HG02870 (cell line): Measurements from ENCODE around the gene RAB10.
"Not testable (repeated sequence)": the region's sequence is repeated elsewhere in the genome, so short reads cannot be mapped to it uniquely, and the experiment has no call there.

Experiments used
- ATAC-seq: cut with Tn5 transposase; IDR thresholded peaks from one replicate; pipeline ENCODE4 v1.9.1; 2021; ENCODE audit warnings: mild to moderate bottlenecking, moderate library complexity; ENCODE audit not compliant: unreplicated experiment

Gene RAB10

DNA sequence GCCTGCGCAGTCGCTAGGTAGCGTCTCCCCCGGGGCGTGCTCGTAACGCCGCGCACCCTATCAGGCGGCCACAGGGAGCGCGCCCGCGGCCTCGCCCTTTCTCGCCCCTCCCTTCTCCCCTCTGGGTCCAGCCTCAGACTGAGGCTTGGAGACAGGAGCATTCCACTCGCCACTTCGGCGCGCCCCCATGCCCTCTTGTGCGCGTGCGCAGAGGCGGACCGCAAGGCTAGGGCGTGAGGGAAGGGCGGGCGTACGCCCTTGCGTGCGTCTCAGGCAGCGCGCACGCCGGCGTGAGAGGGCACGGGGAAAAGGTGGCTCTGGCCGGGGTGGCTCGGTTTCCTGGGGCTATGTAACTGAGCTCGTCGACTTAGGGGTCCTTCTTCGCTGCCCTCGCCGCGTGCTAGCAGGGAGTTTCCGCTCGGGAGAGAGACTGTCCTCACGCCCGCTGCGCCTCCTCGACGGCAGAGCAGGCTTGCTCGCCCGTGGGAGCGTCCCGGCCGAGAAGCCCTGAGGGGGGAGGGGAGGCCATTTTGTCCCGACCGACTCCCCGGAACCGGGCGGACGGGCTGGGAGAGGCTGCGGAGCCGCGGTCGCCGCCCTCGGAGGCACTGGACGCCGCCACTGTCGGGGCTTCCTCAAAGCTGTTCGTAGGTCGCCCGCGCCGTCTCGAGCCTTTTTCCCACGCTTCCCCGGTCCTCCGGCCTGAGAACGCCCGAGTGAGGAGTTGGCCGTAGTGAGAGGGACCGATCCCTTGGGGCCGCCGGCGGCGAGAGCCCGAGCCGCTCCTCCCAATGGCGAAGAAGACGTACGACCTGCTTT, at the start of gene RAB10:
Gene RAB10 (plus strand): TSS at position 267 of the 819 bp plus-strand sequence. CDS start 525 bp downstream, at position 792.
- peak; percentile 89 for ATAC-seq

DNA sequence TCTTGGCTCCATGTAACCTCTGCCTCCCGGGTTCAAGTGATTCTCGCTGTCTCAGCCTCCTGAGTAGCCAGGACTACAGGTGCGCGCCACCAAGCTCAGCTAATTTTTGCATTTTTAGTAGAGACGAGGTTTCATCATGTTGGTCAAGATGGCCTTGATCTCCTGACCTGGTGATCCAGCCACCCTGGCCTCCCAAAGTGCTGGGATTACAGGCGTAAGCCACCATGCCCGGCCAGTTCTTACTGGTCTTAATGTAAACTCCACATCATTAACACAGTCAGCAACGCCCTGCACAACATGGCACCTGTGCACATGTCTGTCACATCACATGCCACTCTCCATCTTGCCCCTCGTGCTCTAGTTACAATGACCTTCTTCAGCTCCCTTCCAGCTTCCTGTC, 45.8 kb upstream of the RAB10 start:
- no peak for ATAC-seq

DNA sequence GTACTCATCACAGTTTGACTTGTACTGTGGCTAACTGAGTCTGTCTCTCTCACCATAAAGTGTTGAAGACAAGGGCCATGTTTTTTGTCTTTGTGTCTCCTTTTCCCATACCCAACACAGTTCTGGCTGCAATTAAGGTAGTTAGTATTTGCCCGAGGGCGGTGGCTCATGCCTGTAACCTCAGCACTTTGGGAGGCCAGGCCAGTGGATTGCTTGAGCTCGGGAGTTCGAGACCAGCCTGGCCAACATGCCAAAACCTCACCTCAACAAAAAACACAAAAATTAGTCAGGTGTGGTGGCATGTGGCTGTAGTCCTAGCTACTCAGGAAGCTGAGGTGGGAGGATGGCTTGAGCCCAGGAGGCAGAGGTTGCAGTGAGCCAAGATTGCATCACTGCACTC, 44.7 kb upstream of the RAB10 start:
- ATAC-seq, result no peak

DNA sequence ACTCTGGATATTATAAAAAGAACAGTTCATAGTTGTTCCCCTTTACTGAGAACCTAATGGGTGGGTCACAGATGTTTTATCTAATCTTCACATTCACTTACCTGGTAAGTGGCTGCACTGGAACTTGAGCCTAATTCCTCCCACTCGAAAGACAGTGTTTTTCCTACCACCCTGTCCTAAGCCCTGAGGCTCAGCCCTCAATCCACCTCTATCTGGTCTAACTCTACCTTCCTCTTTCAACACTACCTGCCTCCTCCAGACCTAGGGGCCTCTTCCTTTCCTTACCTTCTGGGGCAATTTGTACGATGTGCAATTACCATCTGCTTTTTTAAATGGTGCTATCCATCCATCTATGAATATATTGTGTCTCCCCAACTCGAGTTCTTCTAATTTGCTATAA, 41.9 kb upstream of the RAB10 start:
- ATAC-seq, result no peak

DNA sequence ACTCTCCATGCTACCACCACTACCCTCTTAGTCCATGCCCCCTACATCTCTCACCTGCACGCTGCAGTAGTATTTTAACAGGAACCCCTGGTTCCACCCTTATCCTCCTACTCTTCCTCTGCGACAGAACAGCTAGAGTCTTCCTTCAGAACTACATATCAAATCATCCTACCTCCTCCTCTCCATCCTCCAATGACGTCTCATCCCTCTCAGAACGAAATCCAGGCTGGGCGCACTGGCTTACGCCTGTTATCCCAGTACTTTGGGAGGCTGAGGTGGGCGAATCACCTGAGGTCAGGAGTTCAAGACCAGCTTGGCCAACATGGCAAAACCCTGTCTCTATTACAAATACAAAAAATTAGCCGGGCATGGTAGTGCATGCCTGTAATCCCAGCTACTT, 41.3 kb upstream of the RAB10 start:
- no peak for ATAC-seq

DNA sequence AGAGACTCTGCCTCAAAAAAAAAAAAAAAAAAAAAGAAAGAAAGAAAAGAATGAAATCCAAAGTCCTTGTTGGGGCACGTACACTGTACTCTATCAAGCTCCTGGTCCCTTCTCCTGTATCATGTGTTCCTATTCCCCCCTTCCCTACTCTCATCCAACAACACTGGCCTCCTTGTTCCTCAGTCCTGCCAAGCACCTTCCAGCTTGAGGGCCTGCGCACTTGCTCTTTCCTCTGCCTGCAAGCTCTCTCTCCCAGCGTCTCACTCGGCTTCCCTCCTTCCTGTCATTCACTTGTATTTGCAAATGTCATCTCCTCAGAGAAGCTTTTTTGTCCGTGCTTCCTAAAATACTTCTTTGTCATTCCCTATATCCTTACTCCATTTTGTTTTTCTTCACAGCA, 40.8 kb upstream of the RAB10 start:
- ATAC-seq, result no peak

DNA sequence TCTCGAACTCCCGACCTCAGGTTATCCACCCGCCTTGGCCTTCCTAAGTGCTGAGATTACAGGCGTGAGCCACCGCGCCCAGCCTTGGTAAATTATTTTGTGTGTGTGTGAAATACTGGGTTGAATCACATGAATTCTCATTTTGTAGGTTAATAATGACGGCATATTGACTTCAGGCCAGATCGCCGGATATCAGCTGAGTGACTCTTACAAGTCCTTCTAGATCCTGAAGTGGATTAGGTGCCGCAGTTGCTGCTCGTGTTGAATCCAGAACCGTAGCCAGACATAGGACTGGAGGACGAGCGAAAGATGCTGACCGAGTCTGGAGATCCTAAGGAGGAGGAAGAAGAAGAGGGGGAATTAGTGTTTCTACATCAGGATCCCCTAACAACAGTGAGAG, 39.4 kb upstream of the RAB10 start:
- ATAC-seq, result no peak

DNA sequence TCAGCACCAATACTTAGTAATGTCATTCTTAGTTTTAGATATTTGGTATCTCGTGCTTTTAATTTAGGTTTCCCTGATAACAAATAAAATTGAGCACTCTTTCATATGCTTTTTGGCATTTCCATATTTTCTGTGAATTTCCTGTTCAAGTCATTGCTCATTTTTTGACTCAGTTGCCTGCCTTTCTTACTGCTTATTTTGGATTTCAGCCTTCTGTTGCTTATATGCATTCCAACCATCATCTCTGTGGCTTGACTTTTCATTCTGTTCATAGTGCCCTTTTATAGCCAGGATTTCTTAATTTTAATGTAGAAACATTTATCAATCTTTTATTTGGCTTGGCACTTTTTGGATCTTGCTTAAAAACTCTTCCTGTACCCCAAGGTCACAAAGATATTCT, 37.0 kb upstream of the RAB10 start:
- ATAC-seq, result no peak

DNA sequence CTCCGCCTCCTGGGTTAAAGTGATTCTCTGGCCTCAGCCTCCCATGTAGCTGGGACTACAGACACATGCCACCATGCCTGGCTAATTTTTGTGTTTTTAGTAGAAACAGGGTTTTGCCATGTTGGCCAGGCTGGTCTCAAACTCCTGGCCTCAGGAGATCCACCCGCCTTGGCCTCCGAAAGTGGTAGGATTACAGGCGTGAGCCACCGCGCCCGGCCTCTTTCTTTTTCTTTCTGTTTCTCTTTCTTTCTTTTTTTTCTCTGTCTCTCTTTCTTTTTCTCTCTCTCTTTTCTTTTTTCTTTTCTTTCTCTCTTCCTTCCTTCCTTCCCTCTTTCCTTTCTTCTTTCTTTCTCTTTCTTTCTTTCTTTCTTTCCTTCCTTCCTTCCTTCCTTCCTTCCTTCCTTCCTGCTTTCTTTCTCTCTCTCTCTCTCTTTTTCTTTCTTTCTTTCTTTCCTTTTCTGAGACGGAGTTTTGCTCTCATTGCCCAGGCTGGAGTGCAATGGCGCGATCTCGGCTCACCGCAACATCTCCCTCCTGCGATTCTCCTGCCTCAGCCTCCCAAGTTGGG, 35.0 kb upstream of the RAB10 start:
- not testable (repeated sequence) for ATAC-seq

DNA sequence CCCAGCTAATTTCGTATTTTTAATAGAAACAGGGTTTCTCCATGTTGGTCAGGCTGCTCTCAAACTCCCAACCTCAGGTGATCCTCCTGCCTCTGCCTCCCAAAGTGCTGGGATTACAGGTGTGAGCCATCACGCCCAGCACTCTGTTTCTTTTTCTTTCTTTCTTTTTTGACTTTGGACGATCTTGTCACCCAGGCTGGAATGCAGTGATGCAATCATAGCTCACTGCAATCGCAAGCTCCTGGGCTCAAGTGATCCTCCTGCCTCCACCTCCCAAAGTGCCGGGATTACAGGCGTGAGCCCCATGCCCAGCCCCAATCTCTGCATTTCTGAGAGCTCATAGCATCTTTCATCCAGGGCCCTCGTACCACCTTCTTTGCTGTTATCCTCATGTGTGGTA, 34.5 kb upstream of the RAB10 start:
- ATAC-seq, result not testable (repeated sequence)

DNA sequence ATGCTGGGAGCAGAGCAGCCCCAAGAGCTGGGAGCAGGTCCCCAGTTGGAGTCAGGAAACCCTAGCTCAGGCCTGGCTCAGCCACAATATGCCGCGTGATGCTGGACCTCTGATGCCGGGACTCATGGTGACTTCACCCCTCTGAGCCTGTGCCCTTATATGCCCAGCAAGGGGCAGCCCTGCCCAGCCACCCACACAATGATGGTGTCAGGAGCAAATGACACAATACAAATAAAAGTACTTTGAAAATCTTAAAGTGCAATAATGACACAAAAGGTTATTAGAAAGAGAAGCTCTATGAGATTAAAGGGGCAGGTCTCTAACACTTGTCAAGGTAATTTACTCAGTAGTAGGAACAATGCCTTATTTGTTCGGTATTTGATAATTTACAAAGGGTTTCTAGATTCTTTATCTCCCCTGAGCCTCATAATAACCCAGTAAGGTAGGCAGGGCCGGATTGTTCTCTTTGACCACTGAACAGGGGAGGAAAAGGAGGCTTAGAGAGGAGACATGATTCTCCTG, 33.3 kb upstream of the RAB10 start:
- ATAC-seq, result no peak

DNA sequence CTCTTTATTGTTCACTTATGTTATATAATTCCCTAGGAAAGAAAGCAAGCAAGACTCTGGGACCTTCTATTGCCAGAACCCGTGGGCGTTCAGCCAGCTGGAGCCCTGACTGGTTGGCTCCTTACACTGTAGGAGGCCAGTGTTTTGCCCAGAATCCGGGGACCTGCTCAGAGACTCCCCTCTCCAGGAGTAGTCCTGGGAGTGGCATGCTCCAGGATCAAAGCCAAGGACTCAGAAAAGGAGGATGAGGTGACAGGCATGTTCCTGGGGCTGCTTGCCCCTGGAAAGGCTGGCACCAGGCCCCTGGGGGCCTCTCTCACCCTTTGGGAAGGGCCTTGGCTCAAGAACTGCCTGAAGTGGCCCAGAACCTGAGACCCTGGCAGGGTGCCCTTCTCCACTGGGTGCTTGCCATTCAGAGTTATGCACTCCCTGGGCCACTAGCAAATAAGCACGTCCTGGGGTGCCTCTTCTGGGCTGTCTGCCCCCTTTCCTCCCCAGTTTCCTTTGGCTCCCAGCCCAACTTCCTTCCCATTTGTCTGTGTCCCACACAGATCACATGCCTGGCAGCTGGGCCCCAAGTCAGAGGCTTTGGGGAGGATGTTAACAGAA, 32.0 kb upstream of the RAB10 start:
- no peak for ATAC-seq

DNA sequence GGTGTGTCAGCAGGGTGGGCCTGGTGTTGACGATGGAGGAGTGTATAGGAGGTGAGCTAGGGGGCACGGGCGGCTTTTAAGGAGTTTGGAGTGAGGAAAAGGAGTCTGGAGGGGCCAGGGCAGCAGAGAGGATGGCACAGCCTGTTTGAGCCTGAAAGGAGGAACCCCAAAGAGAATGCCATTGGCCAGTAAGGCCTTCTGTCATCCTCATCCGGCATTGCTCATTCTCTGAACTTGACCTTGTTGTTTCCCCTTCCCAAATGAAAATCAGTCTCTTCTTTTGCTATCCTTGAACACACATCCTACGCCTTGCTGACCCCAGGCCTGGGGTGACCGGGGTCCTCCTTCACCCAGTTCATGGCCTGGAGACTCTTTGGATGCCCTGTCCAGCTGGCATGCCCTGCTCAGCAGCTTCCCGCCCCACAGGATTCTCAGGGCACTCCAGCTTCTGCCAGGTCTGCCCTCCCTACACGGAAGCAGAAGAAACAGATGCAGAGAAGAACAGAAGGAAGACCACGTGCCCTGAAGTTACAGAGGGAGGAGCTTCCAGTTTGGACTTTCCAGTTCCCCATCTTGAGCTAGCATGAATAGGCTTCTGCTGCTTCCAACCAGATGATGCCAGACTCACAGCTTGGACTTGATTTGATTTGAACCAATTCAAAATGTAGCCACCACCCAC, 31.1 kb upstream of the RAB10 start:
- ATAC-seq, result no peak

DNA sequence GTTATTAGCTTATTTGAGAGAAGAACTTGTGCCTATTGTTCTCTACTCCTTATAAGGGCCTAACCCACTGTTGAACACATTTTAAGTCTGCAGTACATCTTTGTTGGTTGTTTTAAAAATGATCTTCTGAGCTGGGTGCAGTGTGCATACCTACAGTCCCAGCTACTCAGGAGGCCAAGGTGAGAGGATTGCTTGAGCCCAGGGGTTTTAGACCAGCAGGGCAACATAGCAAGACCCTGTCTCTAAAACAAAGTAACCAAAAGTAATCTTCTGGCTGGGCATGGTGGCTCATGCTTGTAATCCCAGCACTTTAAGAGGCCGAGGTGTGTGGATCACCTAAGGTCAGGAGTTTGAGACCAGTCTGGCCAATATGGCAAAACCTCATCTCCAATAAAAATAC, 25.8 kb upstream of the RAB10 start:
- no peak for ATAC-seq

DNA sequence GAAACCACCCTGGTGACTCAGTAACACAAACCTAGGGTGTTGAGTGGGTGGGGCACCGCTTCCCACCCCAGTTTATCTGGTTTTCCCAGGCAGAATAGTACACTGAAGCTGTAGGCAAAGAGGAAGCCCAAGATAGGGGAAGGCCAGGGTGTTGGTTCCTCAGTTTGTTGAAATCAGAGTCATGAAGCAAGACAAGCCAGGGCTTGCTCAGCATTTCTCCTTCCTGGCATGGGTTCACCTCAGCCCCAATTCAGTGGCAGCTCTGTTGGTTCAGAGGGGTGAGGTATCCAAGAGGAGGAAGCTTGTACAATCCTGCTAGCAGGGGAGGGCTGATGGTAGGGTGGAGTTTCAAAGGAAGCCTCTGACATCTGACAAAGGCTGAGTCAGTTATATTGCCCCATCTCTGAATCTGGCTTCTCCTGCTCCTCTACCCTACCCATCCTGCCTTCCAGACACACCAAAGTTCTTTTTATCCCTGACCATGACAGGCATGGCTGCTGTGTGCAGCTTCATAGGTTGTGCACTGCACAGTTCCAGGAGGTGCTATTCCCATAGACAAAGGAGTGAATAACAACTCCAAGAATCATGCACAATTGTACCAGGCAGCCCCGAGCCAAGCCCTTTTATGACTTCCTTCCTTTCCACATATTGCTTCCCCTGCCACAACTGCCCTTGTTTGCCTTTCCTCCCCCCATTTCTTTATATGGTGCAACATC, 24.9 kb upstream of the RAB10 start:
- no peak for ATAC-seq

DNA sequence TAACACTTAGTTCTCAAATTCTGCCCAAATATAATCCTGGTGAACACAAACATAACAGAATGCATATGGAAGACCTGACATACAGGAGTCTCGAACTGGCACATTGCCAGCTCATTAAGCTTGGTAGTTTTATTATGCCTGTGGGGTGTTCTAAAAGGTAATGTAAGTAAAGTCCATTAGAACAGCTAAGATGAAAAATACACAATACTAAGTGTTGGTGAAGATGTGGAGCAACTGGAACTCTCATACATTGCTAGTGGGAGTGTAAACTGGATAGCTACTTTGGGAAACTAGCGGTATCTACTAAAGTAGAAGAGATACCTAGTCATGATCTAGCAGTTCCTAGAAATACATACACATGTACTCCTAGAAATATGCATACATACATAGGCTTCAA, 24.3 kb upstream of the RAB10 start:
- no peak for ATAC-seq

DNA sequence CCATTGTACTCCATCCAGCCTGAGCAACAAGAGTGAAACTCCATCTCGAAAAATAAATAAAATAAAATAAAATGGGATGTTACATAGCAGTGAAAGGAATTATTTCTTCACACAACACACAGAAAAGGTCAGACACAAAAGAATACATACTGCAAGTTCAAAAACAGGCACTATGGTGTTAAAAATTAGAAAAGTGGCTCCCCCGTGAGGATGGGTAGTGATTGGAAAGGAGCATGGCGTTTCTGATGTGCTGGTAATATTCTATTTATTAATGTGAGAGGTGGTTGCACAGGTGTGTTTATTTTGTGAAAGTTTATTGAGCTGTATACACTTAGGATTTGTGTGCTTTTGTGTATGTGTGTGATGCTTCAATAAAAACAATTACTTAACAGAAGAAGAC, 22.9 kb upstream of the RAB10 start:
- ATAC-seq, result no peak

DNA sequence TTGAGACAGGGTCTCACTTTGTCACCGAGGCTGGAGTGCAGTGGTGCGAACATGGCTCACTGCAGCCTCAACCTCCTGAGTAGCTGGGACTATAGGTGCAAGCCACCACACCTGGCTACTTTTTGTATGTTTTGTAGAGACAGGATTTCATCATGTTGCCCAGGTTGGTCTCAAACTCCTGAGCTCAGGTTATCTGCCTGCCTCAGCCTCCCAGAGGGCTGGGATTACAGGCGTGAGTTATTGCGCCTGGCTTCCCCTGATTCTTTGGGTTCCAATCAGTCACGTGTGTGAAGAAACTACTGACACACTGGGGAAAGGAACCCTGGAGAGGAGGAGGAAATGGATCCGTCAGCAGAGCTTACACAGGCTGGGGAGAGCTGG, 22.3 kb upstream of the RAB10 start:
- no peak for ATAC-seq

DNA sequence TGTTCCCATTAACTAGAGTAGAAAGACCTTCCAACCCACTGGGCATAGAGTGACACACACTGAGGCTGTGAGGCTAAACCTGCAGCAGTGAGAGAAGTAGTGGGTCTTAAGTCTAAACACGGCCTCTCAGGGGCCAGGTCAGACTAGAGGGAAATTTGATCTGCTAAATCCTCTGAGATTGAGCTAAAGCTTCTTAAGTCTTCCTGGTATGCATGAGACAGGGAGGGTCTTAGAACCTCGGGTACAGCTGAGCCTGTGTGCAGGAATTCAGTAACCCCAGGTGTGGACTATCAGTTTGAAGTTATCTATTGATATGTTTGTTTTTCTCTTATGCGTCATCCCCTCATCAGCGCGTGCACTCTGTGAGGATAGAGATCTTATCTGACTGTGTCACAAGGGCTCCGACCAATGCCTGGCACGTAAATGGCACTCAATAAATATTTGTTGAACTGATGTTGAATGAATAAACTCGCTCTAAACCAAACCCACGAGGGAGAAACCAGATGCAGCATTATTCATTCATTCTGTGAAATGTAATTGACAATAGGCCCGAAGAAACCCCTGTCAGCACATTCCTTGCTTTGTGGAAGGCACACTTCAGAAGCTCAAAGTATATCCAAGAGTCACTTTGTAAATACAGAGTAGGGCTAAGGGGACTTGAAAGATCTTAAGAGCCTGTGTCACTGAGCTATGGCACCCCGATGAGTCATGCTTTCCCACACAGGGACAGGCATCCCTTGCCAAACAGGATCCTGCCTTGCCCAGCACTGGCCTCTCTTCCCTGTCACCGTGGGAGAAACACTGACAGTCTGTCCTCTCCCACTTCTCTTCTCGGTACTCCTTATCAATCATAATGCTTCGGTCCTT, 21.7 kb upstream of the RAB10 start:
- no peak for ATAC-seq

DNA sequence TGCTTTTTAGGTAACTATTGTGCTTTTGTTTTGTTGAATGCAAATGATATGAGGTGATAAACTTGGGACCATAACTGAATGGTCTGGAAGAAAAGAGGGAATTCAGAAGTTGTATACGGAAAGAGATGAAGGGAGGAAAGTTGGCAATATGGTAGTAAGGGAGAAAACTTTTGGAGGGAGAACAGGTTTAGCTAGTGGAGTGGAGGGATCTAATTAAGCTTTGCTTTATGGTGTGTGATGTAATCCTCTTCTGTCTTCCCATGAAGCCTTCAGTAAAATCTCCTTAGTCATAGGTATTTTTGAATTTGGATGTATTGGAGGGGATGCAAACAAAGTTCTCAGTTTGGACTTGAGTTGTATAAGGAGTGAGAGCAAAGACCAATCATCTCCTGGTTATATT, 20.2 kb upstream of the RAB10 start:
- no peak for ATAC-seq
